Endothelial cell (in vitro differentiated cells): ENCODE results near the gene SH2D1A. TPM values are rescaled to one million over a fixed set of nuclear protein-coding genes. Genes with fewer than 3 reads are reported as not detected.
"Not testable (repeated sequence)": the region's sequence is repeated elsewhere in the genome, so short reads cannot be mapped to it uniquely, and the experiment has no call there.

Source experiments
- DNase-seq: peaks from one replicate; pipeline ENCODE4 v3.0.0; 2021; ENCODE audit warnings: low spot score
- H3K27ac Mint-ChIP-seq: one replicate; pipeline ENCODE4 v1.8.0; 2021; ENCODE audit warnings: mixed read lengths, inconsistent platforms; ENCODE audit not compliant: unreplicated experiment
- H3K27me3 Mint-ChIP-seq: one replicate; pipeline ENCODE4 v1.8.0; 2021; ENCODE audit warnings: mild to moderate bottlenecking, moderate library complexity, mixed read lengths, inconsistent platforms; ENCODE audit not compliant: unreplicated experiment
- H3K36me3 Mint-ChIP-seq: one replicate; pipeline ENCODE4 v1.8.0; 2021; ENCODE audit warnings: mild to moderate bottlenecking, low read depth, mixed read lengths, inconsistent platforms; ENCODE audit not compliant: unreplicated experiment
- H3K4me1 Mint-ChIP-seq: one replicate; pipeline ENCODE4 v1.8.0; 2021; ENCODE audit warnings: mild to moderate bottlenecking, mixed read lengths, inconsistent platforms; ENCODE audit not compliant: unreplicated experiment
- H3K4me3 Mint-ChIP-seq: one replicate; pipeline ENCODE4 v1.8.0; 2021; ENCODE audit warnings: mild to moderate bottlenecking, mixed read lengths, inconsistent platforms; ENCODE audit not compliant: unreplicated experiment
- H3K9me3 Mint-ChIP-seq: one replicate; pipeline ENCODE4 v1.8.0; 2021; ENCODE audit warnings: mixed read lengths, inconsistent platforms; ENCODE audit not compliant: unreplicated experiment
- CTCF ChIP-seq: fragments of 200-600 bp; sonication (generic); IDR thresholded peaks from one replicate; pipeline ENCODE4 v1.5.0; 2021; ENCODE audit warnings: antibody characterized with exemption; ENCODE audit not compliant: unreplicated experiment
- long read RNA-seq: library from polyadenylated mRNA; unstranded; transcript quantifications from one replicate; pipeline ENCODE4 v2.0.0, GENCODE V29; 2020; ENCODE audit not compliant: unreplicated experiment
- total RNA-seq: library from RNA; stranded (reverse); fragmentation: NEBNext Ultra II Directional; extraction: Animal tissue kit (Norgen Biotek cat#: 25700); gene quantifications from one replicate; pipeline ENCODE4 v1.2.1, GENCODE V29; 2021; ENCODE audit not compliant: unreplicated experiment

Gene SH2D1A
- total RNA-seq: not detected
- long read RNA-seq, partial matches to known transcripts: 0 of 1 reads
- long read RNA-seq, other reads (novel, unspliced or antisense): 1 of 1 reads

- no peak within 1 kb of the TSS for H3K4me3 Mint-ChIP-seq
- no peak within 1 kb of the TSS for H3K27ac Mint-ChIP-seq
- no peak for DNase-seq
- TF ChIP-seq CTCF: no peak
- no peaks in the 10 kb centered on the region for H3K9me3 Mint-ChIP-seq
- H3K4me1 Mint-ChIP-seq: no peaks in the 10 kb centered on the region
- H3K36me3 Mint-ChIP-seq: no peaks in the 10 kb centered on the region
- no peaks in the 10 kb centered on the region for H3K27me3 Mint-ChIP-seq
Measured at GRCh38 chrX:124346117-124346876, at the start of gene SH2D1A. SH2D1A (plus strand) TSS chrX:124346563; CDS start chrX:124346643, 80 bp downstream.

GRCh38 chrX:124299323-124299722 lies 47.0 kb upstream of the SH2D1A start:
- DNase-seq, H3K27ac Mint-ChIP-seq, H3K4me1 Mint-ChIP-seq, H3K9me3 Mint-ChIP-seq, H3K27me3 Mint-ChIP-seq, H3K4me3 Mint-ChIP-seq, H3K36me3 Mint-ChIP-seq: not testable (repeated sequence)

GRCh38 chrX:124300405-124300804 lies 46.0 kb upstream of the SH2D1A start:
- H3K9me3 Mint-ChIP-seq: no peaks in the 10 kb centered on the region
- H3K27ac Mint-ChIP-seq: no peak overlapping the region
- no peaks in the 10 kb centered on the region for H3K36me3 Mint-ChIP-seq
- TF ChIP-seq CTCF: no peak
- H3K4me3 Mint-ChIP-seq: no peak overlapping the region
- DNase-seq: no peak
- H3K27me3 Mint-ChIP-seq: no peaks in the 10 kb centered on the region
- H3K4me1 Mint-ChIP-seq: no peaks in the 10 kb centered on the region

DNA sequence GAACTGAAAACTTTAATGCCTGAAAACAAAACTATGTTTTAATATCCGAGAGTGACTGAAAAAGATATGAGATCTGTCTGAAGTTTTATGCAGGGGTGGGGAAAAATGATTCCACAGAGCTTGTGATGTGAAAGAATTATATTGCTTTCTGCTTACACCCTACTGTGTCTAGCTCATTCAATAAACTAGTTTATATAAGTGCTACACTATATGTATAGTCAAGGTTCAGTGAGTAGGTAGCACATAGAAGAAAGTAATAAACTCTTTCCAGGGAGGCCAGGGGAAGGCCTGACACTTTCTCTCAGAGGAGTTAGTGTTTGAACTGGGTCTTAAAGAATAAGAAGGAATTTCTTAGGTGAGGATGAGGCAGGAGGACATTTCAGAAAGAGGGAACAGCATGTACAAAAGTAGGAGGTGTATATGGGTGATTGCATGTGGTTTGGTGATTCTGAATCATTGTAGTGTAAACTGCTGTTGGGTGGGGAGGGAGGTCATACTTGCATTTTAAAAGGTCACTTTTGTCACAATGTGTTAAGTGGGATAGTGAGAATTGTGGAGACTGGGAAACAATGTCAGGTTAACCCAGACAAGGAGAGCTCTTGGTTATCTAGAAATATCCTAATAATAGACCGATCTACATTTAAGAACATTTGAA lies 39.0 kb upstream of the SH2D1A start:
- Mint-ChIP-seq H3K36me3 (no peaks in the 10 kb centered on the region), H3K9me3 (no peaks in the 10 kb centered on the region), H3K27me3 (no peaks in the 10 kb centered on the region), H3K4me1 (peaks cover 3% of the 10 kb centered on the region), H3K27ac (no peak overlapping the region), H3K4me3 (no peak overlapping the region)
- no peak for DNase-seq
- no peak for TF ChIP-seq CTCF

DNA sequence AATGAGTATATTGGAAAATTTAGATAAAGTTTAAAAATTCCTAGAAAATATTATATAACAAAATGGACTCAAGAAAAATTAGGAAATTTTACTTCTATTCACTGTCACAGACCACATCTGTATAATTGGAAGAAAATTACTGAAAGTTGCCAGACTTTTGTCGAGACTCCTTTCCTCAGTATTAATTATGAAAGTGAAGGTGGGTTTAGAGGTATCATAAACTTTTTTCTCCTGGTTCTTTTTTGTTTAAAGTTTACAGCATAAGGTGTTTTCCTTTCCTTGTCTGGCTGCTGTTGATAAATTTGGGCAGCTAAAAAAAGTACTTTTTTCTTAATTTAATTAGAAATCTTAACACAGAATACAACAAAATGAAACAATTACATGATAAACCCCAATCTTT lies 20.6 kb upstream of the SH2D1A start:
- H3K4me3 Mint-ChIP-seq: no peak overlapping the region
- no peak for DNase-seq
- H3K4me1 Mint-ChIP-seq: no peaks in the 10 kb centered on the region
- no peak for TF ChIP-seq CTCF
- H3K27me3 Mint-ChIP-seq: no peaks in the 10 kb centered on the region
- H3K27ac Mint-ChIP-seq: no peak overlapping the region
- H3K36me3 Mint-ChIP-seq: no peaks in the 10 kb centered on the region
- no peaks in the 10 kb centered on the region for H3K9me3 Mint-ChIP-seq
